ENCODE data around the gene BCL11B.

Gene BCL11B

GRCh38 chr14:99258876-99259726 lies 12.9 kb downstream of the BCL11B start:
- no peak overlapping the region for H3K4me3 ChIP-seq
- no peak for TF ChIP-seq CTCF (IDR thresholded peaks at IDR 0.05)
- H3K27ac ChIP-seq, result no peak overlapping the region
- no peak for DNase-seq (ENCODE audit: low spot score)

DNA sequence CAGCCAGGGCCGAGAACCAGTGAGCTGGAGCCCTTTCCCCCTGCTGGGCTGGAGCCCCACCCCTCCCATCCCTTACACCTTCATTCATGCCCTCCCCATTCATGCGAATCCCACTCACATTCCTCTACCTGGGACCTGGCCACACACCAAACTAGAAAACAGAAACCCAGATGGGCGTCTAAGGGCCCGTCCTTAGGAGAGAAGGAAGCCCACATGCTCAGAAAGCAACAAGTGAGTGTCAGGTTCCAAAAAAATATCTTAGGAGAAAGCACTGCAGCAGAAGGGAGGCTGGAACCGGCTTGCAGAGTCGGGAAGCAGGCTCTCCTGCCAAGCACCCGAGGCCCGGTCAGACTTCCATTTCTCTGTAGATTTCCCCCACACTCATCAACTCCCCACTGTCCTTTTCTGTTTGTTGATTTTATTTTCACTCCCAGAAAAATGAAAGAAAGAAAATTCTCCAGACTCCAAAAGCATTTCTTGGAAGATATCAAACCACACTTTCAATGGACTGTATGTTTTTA lies 13.6 kb downstream of the BCL11B start:
- TF ChIP-seq CTCF (IDR thresholded peaks at IDR 0.05), result no peak
- Histone ChIP-seq H3K4me3 (no peak overlapping the region), H3K27ac (no peak overlapping the region)
- DNase-seq (ENCODE audit: low spot score), result no peak

DNA sequence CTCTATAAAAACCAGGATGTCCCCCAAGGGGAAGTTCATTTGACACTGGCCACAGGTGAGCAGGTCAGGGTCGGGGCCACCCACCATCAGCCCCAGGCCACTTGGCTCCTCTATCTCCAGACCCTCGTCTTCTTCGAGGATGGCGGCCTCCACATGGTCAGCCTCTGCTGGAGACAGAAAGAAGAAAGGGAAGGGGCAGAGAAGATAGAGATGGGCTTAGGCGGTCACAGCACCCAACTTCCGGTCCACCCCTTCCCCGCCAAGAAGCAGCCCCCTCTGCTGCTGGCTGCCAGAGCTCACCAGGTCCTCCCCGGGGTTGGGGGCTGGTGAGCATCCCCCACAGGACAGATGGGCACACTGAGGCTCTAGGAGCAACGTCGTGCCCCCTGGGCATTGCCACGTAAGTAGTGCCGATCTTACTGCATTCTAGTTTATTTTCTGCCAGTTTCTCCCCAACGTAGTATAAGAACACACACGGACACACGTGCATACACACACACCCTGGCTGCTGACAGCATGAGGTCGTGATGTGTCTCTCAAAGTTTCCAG lies 14.2 kb downstream of the BCL11B start:
- no peak overlapping the region for H3K4me3 ChIP-seq
- no peak overlapping the region for H3K27ac ChIP-seq
- no peak for TF ChIP-seq CTCF (IDR thresholded peaks at IDR 0.05)
- no peak for DNase-seq (ENCODE audit: low spot score)

- DNase-seq (ENCODE audit: low spot score), result no peak
- TF ChIP-seq CTCF (IDR thresholded peaks at IDR 0.05), result no peak
- H3K4me3 ChIP-seq, result no peak overlapping the region
- no peak overlapping the region for H3K27ac ChIP-seq
Observed at GRCh38 chr14:99257122-99257672, 14.8 kb downstream of the BCL11B start.

GRCh38 chr14:99256483-99256874 lies 15.5 kb downstream of the BCL11B start:
- H3K27ac ChIP-seq, result no peak overlapping the region

More at GRCh38 chr14:99256483-99256874, 15.5 kb downstream of the BCL11B start:
- no peak overlapping the region for H3K4me3 ChIP-seq
- no peak for DNase-seq (ENCODE audit: low spot score)
- TF ChIP-seq CTCF (IDR thresholded peaks at IDR 0.05), result no peak

Data from coronary artery (tissue), 2 donors.